NCI-H2107 treated with DMSO at 0.1 percent for 48 hours (cell line): ENCODE results near the gene FLT4.
"Not testable (repeated sequence)": the region's sequence is repeated elsewhere in the genome, so short reads cannot be mapped to it uniquely, and the experiment has no call there.

Experiments
- DNase-seq: peaks from one replicate; lab custom pipeline; 2025; ENCODE audit not compliant: unreplicated experiment; lab: John Stamatoyannopoulos, UW

FLT4 gene

GRCh38 chr5:180670586-180671359 is 21.4 kb upstream of the FLT4 start:
- peak; percentile 1 for DNase-seq

DNA sequence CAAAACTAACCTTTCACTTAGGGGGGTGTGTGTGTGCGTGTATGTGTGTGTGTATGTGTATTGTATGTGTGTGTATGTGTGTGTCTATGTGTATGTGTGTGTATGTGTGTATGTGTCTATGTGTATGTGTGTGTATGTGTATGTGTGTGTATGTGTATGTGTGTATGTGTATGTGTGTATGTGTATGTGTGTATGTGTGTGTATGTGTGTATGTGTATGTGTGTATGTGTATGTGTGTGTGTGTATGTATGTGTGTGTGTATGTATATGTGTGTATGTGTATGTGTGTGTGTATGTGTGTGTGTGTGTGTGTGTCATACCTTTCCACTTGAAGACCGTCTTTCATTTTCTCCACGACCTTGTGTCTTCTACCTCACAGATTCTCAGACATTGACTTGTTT is 20.8 kb upstream of the FLT4 start:
- no peak for DNase-seq

GRCh38 chr5:180669661-180670060 is 20.3 kb upstream of the FLT4 start:
- no peak for DNase-seq

- DNase-seq = no peak
Measured at GRCh38 chr5:180668835-180669596, 19.6 kb upstream of the FLT4 start.

GRCh38 chr5:180666812-180667211 is 17.4 kb upstream of the FLT4 start:
- DNase-seq = no peak

GRCh38 chr5:180665682-180666404 is 16.4 kb upstream of the FLT4 start:
- no peak for DNase-seq

GRCh38 chr5:180658774-180659564 is 9.6 kb upstream of the FLT4 start:
- DNase-seq = no peak

DNA sequence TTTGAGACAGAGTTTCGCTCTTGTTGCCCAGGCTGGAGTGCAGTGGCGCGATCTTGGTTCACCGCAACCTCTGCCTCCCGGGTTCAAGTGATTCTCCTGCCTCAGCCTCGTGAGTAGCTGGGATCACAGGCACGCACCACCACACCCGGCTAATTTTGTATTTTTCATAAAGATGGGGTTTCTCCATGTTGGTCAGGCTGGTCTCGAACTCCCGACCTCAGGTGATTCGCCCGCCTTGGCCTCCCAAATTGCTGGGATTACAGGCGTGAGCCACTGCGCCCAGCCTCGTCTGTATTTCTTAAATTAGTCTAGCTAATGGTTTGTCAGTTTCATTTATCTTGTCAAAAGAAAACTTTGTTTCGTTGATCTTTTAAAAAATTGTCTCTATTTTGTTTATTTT is 5.8 kb upstream of the FLT4 start:
- not testable (repeated sequence) for DNase-seq

DNA sequence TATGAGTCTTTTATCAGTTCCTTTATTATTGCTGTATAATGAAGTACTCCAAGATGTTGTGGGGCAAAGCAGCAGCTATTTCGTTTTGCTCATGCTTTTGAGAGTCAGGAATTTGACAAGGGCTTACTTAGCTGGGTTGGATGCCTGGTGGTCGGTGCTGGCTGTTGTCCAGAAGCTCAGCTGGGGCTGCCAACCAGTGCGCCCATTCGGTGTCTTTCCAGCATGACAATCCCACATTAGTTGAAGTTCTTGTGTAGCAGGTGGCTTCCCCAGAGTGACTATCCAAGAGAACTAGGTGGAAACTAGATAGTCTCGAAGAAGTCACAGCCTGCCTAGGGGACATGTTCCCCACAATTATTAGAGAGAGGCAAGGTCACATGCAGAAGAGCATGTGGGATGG is 3.4 kb upstream of the FLT4 start:
- DNase-seq = no peak

DNA sequence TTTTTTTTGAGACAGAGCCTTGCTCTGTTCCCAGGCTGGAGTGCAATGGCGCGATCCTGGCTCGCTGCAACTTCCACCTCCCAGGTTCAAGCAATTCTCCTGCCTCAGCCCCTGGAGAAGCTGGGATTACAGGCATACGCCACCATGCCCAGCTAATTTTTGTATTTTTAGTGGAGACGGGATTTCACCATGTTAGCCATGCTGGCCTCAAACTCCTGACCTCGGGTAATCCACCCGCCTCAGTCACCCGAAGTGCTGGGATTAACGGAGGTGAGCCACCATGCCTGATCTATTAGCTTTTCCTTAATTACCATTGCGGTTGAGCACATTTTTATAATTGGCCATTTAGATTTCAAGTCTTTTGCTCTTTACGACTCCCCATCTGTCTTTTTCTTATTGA is 2.9 kb upstream of the FLT4 start:
- DNase-seq = no peak

GRCh38 chr5:180648658-180649296 is 623 bp downstream of the FLT4 start:
- DNase-seq = no peak

DNA sequence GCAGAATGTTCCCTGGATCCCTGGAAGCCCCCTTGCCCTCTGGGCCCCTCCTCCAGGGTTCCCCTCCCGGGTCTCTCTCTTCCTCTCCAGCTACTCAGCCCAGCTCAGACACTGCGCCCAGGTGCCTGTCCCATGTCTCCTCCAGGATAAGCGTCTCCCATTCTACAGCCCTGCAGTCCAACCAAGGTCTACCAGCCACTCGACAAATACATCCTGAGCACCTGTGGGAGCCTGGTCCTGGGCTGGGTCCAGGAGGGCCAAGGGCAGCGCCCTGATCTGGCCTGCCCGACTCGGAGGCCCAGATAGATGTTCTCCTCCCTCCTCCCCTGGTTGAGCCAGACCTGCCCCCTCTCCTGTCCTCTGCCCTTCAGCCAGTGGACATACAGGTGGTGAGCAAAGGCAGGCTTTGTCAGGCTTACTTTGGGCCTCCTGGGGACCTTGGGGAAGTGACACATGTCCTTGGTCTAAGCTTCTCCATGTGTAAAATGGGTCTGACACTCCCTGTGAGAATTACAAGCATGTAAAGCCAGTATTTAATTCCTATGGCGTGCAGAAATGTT is 1.4 kb downstream of the FLT4 start:
- DNase-seq = no peak

DNA sequence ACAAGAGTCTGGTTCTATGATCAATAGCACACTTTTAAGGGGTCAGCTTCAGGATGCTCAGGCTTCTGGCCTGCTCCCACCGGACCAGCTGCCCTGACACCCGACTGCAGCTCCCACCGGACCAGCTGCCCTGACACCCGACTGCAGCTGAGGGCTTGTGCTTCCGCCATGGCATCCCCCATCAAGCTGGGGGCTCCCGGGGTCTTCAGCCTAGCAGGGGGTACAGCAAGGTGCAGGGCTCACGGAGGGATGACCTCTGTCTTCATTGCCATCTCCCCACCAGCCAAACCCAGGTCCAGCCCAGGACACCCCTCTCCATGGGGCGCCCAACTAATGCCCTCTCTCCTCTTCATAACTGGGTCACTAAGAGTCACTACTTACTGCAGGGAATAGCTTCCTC is 1.9 kb downstream of the FLT4 start:
- no peak for DNase-seq

DNA sequence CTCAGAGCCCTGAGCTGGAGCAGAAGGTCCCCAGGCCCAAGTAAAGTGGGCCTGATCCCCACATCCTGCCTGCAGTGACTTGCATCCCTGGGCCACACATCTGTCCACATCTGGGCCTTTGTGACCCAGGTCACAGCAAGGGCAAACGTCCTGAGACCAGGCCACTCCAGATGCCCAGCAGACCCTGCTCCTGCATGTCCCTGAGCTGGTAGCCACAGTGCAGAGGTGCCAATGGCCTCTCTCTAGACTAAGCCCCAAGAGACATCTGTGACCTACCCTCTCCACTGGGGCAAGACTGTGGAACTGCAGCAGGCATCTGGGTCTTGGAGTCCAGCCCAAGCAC is 2.5 kb downstream of the FLT4 start:
- no peak for DNase-seq

DNA sequence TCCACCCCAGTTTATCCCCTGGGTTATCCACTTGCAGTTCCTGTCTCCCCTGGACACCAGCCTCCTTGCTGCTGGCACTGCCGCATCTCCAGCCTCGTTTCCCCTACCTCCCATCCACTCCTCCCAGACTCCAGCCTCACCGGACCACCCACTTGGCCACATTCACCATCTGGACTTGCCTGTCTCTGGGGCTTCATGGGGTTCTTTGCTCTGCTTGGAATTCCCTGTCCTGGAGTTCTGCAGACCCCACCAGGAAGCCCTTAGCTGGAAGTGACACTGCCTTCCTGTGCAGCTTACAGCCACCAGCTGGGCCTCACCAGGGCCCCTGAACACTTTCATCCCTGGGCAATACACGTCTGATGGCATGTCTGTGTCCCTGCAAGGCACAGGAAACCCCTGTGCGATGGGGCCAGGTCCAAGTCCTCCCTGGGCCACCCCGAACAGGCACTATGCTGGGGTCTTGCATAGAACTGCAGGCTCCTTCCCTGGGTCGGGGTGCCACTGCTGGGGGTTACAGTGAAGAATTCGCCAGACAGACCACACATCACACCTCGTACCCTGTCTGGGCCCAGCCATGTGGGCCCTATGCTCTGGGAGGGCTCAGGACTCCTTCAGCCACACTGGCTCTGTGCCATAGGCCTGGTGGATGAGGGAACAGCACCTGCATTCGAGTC is 3.0 kb downstream of the FLT4 start:
- DNase-seq = no peak

GRCh38 chr5:180645274-180646204 is 3.9 kb downstream of the FLT4 start:
- DNase-seq = no peak

- DNase-seq = no peak
Measured at GRCh38 chr5:180644825-180645273, 4.6 kb downstream of the FLT4 start.

GRCh38 chr5:180644129-180644824 is 5.1 kb downstream of the FLT4 start:
- no peak for DNase-seq
